SW 1271 (cell line): ENCODE data around the gene ARHGAP21.
"Not testable (repeated sequence)": the region's sequence is repeated elsewhere in the genome, so short reads cannot be mapped to it uniquely, and the experiment has no call there.

Experiments
- DNase-seq, 2 experiments: peaks; one replicate each; lab custom pipeline; 2025; lab: John Stamatoyannopoulos, UW

ARHGAP21 gene

DNA sequence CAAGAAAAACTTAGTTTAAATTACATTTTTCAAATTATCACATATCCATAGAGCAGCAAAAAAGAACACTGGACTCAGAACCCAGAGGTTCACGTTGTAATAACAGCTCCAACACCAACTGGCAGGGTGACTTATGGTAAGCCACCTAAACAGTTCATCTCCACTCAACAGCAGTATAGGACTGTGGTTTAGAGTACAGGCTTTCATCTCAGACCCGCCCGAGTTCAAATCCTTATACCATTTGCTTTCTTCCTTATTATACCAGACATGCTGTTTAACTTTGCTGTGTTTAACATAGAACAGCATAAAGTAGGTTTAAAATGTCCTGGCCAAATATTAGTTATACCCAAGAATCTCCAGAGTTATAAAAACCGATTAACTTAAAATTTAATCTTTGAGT is 97.9 kb downstream of the ARHGAP21 start:
- no peak for DNase-seq

DNA sequence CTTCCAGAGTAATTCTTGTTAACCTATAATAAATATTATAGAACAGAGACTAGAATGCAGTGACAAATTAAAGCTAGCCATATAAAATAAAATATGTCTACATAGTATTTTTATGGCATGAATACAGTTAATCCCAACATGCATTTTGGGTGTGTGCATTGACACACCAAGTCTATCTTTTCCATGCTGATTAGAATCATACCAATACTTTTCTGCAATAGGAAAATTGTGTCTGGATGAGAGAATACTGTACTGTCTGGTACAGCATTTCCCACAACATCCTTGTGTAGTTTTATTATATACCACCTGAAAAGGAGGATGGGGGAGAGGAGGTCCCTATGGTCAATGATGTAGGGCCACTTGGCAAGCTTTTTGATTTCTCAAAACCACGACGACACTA is 100.3 kb downstream of the ARHGAP21 start:
- no peak for DNase-seq

DNA sequence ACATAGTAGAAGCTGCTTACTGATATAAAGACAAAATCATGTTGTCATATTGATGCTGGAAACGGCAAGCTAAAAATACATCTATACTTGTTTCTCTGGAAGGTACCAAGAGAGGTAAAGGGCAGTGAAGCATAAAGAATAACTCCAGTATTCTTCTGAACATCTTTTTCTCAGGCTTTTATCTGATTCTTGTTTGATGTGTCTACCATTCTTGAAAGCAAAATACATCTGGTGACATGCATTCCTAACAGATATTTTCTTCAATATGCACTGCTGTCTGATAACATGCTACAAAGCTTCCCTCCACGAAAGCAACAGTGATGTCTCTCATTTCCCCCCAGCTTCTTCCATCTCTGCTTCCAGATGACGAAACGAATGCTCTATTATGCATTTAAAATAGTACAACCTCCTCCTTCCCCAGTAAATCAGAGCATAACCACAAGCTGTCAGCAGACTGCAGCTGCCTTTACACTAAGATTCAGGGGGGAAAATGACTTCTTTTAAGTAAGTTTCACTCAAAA is 100.8 kb downstream of the ARHGAP21 start:
- DNase-seq: no peak

DNA sequence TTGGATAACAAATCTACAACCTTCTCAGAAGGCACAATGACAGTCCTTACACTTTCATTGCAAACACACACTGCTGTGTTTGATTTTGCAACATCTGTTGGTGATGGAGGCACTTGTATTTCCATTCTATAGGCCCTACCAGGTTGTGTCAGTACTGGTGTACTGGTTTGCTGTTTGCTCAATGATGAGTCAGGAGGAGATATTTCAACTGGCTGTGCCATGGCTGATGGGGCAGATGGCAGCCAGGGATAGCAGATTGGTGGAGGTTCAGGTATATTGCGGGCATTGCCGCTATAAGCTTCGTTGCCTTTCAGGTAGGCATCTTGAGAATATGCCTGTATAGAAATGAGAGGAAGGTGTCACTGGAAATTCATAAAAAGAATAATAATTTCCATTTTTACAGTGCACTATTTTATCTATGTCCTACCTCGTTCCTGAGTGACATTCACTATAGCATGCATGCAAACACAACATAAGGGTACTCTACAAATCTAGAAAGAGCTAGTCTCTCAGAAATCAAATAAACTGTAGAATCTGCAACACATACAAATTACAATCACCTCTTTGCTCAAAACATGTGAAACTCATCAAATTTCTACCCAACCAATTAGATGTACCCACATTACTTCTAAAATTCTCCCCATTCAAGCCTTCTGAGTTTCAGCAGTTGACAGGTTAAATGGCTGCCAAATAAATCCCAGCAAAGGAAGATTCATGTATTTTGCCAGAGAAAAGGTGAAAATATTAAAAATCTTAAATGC is 102.5 kb downstream of the ARHGAP21 start:
- DNase-seq: not testable (repeated sequence)

DNA sequence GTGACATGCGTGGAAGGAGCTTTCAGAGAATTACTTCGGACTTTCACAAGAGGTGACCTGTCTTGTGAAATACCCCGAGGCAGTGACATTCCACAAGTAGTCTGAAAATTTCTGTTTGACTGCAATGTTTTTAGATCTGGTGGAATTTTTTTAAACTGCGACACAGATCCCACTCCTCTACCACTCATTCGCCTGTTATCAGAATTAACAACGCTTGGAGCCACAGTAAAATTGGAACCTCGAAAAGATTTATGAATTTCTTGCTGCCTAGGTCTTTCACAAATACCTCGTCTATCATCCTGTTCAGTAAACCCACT is 103.7 kb downstream of the ARHGAP21 start:
- DNase-seq: not testable (repeated sequence)

DNA sequence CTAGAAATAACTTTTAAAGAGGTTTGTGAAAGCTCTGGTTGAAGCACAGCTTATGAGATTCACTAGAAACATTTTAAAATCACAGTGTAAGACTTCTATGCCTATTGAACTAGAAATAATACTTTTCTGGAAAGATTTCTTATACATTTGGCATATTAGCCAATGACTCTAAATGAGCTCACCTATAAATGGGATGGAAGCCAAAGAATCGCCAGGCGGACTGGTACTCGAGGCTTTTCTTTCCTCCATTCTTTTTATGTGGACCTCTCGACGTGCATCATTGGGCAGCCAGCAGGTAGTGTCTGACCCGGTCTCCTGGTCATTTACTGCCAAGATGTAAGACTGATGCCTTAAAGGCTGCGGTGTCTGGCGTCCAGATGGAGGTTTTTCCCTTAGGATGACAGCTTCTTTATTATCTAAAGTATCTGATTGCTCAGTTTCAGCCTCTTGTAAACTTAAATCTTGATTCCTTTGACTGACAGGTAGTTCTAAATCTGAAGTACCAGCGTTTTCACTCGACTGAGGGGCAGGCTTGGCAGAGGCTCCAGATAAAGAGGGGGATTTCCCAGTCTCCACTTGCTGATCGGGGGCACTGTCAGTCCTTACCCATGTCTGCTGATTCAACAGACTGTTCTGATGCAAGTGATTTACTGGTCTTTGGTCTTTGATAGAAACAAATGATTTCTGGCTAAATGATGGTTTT is 104.2 kb downstream of the ARHGAP21 start:
- not testable (repeated sequence) for DNase-seq

DNA sequence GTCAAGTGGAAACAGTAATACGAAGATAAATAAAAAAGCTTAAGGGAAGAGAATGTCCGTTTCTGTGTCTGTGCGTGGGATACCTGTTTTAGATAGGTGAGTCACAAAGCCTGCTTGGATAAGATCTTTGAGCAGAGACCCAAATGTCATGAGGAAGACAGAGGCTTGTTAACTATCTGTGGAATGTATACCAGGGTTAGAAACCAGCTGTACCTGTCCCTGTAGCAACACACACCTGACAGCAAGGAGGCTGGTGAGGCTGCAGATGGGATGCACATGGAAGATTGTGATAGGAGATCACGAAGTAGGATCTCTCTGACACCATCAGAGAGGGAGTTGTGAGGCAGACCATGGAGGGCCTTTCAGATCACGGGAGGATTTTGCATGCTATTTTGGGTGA is 105.3 kb downstream of the ARHGAP21 start:
- DNase-seq: no peak

DNA sequence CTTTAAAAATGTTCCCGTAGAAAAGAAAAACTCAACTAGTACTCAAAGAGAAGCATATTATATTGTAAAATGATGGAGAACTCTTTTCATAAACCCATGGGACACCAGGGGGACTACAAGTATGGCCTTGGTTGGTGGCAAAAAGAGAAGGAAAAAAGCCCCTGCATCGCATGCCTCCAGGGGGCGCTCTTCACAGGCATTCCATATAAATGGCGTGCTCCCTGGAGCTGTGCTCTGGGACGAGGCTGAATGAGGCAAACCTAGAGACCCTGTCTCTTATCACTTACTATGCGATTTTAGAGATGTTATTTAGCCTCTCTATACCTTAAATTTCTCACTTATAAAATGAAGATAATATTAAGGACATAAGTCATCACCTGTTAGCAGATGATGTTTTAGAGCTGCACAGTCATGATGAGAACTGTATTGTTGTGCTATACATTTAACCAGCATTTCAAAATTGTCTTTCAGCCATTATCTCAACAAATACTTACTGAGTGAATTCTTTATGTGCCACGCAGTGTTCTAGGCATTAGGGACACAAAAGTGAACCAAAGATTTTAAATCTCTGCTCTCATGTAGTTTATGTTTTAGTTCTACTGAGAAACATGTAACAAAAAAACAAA is 105.8 kb downstream of the ARHGAP21 start:
- DNase-seq: peak in 1 of 2 experiments; percentile 33

DNA sequence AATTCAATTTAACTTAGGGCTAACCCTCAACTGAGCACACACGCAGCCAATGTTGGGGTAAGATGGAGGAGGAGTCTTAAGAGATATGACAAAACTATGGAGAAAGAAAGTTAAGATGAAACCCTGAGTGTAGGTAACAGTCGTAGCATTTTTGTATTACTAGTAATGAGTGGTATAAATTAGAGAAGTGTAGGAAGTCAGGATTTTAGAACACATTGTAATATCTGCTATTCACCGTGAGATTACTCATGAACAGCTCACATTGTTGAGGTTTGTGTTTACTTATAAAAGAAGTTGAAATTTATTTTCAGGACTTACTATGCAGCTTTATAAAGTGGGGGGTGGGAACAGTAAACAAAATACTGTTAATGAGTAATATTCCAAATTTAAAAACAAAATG is 107.2 kb downstream of the ARHGAP21 start:
- no peak for DNase-seq

DNA sequence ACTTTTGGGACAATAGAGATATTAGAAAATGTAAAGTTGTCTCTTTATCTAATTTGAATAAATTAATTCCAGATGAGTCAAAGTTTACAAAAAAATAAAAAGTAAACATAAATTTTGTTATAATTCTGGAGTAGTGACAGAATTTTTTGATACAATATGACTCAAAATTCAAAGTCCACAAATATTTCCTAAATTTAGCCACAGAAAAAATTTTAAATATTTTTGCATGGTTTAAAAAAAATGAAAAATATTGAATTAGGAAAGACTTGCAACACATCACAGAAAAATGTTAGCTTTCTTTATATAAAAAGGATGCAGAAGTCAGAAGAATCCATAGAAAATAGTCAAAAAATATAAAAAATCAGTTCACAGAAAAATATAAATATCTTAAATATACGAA is 117.7 kb downstream of the ARHGAP21 start:
- DNase-seq: no peak

DNA sequence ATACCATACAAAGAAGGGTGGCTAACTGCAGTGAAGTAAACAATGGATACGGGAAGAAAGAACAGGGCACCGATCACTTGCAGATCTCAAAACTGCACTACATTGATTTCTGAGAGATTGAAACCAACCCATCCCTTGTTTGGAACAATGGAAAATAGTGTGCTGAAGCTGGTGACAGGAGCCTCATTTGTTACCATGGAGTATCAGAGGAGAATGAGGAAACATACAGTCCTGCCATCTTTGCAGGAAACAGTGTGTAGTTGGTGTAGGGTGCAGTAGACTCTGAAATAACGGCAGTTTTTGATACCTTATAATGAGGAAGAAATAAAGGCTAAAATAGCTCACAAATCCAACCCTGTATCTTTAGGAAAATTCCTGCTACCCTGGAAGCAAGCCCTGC is 118.5 kb downstream of the ARHGAP21 start:
- DNase-seq: no peak

DNA sequence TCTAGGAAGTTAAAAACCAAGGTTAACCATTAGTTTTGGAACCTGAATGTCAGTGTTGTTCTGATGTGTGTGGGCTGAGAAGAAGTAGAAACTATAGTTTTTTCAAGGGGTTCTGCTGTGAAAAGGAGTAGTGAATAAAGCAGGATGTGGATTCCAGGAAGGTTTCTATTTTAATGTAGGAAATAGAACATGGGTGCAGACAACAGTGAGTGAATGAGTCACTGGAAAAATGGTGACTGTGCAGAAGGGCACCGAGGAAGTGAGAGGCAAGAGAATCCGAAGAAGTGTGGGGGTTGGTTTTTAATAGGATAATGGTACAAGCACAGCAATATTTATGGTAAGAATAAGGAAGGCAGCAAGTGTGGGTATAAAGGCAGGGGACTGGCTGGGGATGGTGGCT is 120.4 kb downstream of the ARHGAP21 start:
- DNase-seq: peak in 1 of 2 experiments; percentile 9

DNA sequence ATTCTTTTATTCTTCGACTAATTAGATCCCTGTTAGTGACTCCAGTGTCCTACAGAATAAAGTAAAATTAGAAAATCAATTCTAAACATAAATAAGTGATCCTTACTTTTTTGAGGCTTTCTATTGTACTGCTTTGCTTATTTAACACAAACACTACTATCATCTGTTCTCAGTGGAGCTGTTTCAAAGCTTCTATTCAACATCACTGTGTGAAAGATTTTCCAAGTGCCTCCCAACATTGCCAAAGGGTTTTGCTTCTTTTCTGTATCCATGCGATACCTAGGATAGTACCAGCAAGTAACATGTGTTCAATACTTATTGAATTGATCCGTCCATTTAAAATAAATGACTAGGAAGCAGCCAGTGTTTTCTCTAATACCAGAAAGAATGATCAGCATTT is 125.7 kb downstream of the ARHGAP21 start:
- no peak for DNase-seq

DNA sequence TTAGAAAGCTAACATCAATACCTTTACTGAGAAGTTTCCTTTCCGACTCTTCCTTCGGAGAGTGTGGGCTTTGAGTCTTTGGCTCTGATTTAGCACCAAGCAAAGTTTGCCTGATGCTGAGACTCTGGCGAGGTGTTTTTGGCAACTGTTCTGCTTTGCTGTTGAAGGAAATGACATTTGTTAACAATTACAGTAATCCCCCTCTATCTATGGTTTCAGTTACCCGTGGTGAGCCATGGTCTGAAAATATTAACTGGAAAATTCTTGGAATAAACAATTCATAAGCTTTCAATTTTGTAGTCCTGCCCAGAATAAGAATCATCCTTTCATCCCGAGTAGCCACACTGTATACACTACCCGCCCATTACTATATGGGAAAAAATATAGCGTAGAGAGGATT is 126.3 kb downstream of the ARHGAP21 start:
- DNase-seq: no peak

DNA sequence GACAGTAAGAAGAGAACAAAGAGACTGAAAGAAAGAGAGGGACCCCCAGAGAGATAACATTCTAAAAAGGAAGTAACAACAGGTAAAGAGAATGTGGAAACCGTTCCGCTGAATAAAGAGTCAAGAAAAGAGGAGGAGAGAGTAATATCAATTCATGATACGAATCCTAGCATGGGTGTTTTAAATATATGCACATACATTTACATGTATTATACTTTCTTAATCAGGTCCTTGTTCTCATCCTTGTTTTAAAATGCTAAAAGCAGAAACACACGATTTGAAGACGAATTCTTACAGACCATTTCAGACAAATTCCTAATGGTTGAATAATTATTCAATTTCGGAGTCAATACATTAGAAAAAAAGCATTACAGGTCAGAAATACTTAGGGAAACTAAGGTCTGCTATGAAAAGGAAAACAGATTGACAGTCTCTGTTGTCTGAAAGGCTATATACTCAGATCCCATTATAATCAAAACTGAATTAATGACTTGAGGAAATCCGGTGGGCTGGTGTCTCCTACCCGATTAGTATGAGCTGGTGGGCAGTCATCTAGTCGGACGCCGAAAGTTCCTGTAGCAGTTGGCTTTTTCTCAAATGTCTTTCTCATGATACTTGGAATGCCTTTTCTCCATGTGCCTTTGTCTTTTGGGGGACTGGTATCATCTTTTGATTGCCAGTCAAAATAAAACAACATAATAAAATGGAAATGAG is 127.3 kb downstream of the ARHGAP21 start:
- DNase-seq: no peak

DNA sequence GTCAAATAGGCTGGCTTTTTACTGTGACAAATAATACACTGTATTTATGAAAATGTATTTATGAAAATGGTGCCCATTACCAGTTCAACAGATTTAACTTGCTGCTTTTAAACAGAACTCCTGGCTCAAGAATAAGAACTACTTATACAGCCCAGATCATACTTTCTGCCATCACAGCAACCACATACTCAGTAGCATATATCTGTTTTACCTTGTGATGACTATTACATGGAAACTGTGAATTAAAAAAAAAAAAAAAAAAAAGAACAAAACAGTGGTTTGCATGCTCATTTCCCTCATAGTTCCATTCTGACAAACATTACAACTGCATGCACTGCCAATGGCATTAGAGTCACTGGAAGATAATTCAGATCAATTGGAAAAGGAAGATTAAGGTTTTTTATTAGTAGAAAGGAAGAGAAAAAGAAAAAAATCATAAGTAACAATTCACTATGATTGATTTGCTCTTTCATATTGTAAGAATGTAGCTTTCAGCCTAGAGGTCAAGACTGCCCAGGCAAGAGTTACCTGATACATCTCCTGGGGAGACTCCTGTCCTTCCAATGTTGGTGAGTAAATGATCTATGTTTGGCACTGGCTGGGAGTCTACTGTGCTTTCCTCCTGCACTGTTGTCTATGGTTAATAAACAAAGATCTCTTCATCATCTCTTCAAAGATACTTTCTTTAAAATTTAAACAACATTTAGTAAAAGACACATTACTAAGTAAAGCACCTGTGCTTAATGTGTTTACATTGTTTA is 132.8 kb downstream of the ARHGAP21 start:
- no peak for DNase-seq

DNA sequence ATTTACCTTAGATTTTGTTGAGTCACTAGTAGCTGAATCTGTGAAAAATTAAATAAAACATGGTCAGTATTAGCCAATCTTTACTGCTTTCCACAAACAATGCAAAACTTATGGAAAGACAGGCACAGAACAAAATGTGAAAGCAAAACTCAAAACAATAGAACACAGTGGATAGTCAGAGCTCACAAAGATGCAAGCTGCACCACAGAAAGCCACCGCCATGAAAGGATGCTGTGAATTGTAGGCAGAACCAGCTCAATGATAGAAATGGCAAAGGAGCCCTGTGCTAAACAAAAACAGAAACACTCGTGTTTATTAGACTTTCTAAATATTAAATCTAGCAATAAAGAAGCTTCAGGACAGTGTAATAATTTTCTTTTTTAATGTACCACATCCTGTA is 134.4 kb downstream of the ARHGAP21 start:
- no peak for DNase-seq

DNA sequence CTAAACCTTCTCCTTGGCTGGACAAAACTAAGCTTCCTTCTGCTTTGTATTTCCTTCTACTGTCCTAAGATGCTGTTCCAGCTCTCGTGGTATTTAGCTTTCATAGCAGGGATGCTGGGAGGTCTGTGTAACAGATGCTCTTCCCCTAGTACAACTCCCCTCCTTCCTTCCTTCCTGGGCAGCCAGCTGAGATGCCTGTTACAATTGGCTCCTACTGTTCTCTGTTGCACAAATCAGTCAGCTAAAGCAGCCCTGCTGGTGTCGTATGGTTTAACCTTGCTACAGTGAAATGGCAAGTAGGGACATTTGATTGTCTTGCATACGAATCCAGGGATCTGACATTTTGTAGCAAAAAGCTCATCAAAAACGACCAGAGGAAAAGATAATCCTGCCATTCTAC is 143.8 kb downstream of the ARHGAP21 start:
- no peak for DNase-seq

DNA sequence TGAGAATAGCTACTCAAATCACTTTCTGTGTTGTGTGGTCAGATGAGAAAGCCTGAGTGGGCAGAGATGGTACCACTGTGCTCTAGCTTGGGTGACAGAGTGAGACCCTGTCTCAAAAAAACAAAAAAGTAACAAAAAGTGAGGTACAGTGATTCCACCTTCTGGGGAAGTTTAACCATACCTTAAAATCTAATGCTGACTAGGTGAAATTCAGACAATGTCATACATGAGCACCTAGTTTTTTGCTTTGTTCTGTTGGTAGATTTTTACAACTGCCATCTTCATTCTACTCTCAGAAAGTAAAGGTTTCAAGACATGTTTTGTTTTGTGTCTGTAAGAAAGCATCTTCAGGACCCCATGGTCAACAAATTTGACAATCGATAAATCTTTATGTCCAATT is 144.2 kb downstream of the ARHGAP21 start:
- DNase-seq: no peak

DNA sequence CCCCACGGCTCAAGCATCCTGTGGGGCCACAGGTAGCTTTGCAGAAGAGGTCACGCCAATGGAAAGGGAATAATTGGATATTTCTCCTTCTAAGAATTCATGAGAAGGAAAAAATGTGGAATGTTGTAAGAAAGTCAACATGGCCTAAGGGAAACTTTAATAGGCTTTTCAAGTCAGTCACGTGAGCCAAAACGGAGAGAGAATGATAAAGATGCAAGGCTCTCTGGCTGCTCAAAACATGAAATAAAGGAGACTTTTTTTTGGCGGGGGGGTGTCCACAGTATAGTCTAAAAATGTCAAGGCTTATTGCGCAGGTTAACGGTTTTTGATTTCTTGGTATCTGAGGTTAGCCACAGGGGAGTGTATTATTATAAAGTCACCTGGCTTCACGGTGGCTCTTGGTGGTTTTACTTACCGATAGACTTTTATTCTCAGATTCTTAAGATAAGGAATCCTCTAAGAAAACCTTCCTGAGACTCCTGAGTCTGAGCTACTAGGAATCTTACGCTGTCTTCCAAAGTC is 148.1 kb downstream of the ARHGAP21 start:
- no peak for DNase-seq

DNA sequence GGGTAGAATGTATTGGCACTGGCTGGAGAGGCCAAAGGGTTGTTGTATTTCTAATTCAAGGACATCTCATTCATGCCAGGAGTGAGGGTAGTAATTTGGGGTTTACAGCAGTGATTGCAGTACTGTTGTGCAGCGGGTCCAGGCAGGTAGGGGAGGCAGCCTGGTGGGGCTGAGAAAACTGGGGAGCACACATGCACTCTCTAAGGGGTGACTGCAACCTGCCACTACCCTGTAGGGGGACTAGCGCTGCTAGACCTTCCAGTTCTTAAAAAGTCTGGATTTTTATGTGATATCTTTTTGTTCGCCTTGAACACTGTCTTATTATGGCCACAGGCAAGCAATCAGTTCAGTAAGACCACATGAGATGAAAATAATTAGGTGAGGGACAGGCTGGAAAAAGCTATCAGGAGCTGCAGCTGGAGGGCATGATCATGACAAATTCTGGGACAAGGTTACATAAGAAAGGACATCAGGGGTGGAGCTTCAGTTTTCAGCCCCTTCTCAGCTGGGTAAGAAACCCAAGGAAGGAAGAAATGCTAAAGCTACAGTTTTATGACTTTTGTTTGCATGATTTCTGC is 149.0 kb downstream of the ARHGAP21 start:
- DNase-seq: no peak
